GM23248 (cell line): ENCODE data around the gene CYP4A22. TPM values are rescaled to one million over a fixed set of nuclear protein-coding genes. Genes with fewer than 3 reads are reported as not detected.

Experiments
- DNase-seq: peaks from one replicate; pipeline ENCODE4 v3.0.0-alpha.2; 2015
- H2AFZ ChIP-seq: fragments of 200-600 bp; sonication (generic); 2 replicates; pipeline ENCODE4 v1.6.1; 2016; ENCODE audit warnings: antibody characterized with exemption
- H3F3A ChIP-seq: fragments of 200-600 bp; sonication (generic); 2 replicates; pipeline ENCODE4 v1.6.1; 2016; ENCODE audit warnings: mild to moderate bottlenecking, antibody characterized with exemption, mixed run types; ENCODE audit not compliant: insufficient read depth
- H3K27ac ChIP-seq: fragments of 200-600 bp; sonication (generic); 2 replicates; pipeline ENCODE4 v1.5.1; 2016; ENCODE audit warnings: mild to moderate bottlenecking
- H3K27me3 ChIP-seq: fragments of 200-600 bp; sonication (generic); replicated peaks from 2 replicates; pipeline ENCODE4 v1.6.1; 2016; ENCODE audit warnings: mild to moderate bottlenecking; ENCODE audit not compliant: insufficient read depth
- H3K36me3 ChIP-seq: fragments of 200-600 bp; sonication (generic); 2 replicates; pipeline ENCODE4 v1.6.1; 2016; ENCODE audit warnings: low read depth, mild to moderate bottlenecking
- H3K4me1 ChIP-seq: fragments of 200-600 bp; sonication (generic); 2 replicates; pipeline ENCODE4 v1.6.1; 2016; ENCODE audit warnings: mild to moderate bottlenecking; ENCODE audit not compliant: insufficient read depth
- H3K4me2 ChIP-seq: fragments of 200-600 bp; sonication (generic); one replicate; pipeline ENCODE4 v1.6.1; 2016; ENCODE audit warnings: mild to moderate bottlenecking; ENCODE audit not compliant: unreplicated experiment
- H3K4me3 ChIP-seq: fragments of 200-600 bp; sonication (generic); 2 replicates; pipeline ENCODE4 v1.5.1; 2016; ENCODE audit warnings: mild to moderate bottlenecking
- H3K79me2 ChIP-seq: fragments of 200-600 bp; sonication (generic); 2 replicates; pipeline ENCODE4 v1.6.1; 2016; ENCODE audit warnings: mild to moderate bottlenecking; ENCODE audit not compliant: insufficient read depth
- H3K9ac ChIP-seq: fragments of 200-600 bp; sonication (generic); 2 replicates; pipeline ENCODE4 v1.6.1; 2016; ENCODE audit warnings: mild to moderate bottlenecking
- H3K9me2 ChIP-seq: fragments of 200-600 bp; sonication (generic); 2 replicates; pipeline ENCODE4 v1.6.1; 2016; ENCODE audit warnings: mixed run types, mild to moderate bottlenecking, moderate library complexity; ENCODE audit not compliant: insufficient read depth
- H3K9me3 ChIP-seq: fragments of 200-600 bp; sonication (generic); one replicate; pipeline ENCODE4 v1.6.1; 2017; ENCODE audit warnings: low read depth
- H4K20me1 ChIP-seq: fragments of 200-600 bp; sonication (generic); 2 replicates; pipeline ENCODE4 v1.6.0; 2016; ENCODE audit not compliant: insufficient read depth
- EZH2 ChIP-seq: fragments of 200-600 bp; sonication (generic); IDR thresholded peaks from 2 replicates; pipeline ENCODE4 v1.6.1; 2018; ENCODE audit warnings: antibody characterized with exemption, mild to moderate bottlenecking; ENCODE audit not compliant: insufficient read depth, poor library complexity, severe bottlenecking
- EZH2phosphoT487 ChIP-seq: fragments of 200-600 bp; sonication (generic); IDR thresholded peaks from 2 replicates; pipeline ENCODE4 v1.6.1; 2018; ENCODE audit warnings: antibody characterized with exemption, moderate library complexity, mild to moderate bottlenecking, low read depth; ENCODE audit not compliant: insufficient read depth
- WGBS, 2 experiments: methylation state at CpG; one replicate each; pipeline ENCODE4 v1.1.6; 2015 to 2017; ENCODE audit warnings: low lambda C conversion rate in 2 of 2, low coverage in 1 of 2; ENCODE audit errors: missing lambda C conversion rate in 2 of 2; 5-methylcytosine and 5-hydroxymethylcytosine counted together
- in situ Hi-C: fragments of 300-500 bp; cut with MboI; formaldehyde crosslinking; loops from 2 replicates; pipeline ENCODE4 v1.15.0; 2020
- polyA plus RNA-seq: library from polyadenylated mRNA; unstranded; fragments of >200 nt; fragmentation: Nextera tagmentation; extraction: Ambion mirVana; gene quantifications from 2 replicates; pipeline ENCODE4 v1.2.1, GENCODE V29; 2016
- total RNA-seq: library from RNA; depleted of rRNA; stranded (reverse); fragments of >200 nt; shearing (Covaris generic); gene quantifications from 2 replicates; pipeline ENCODE4 v1.2.3, GENCODE V29; 2014

The CYP4A22 gene
- total and polyA plus RNA-seq, 2 experiments from 2014 or later, result not detected

GRCh38 chr1:47161298-47162040 lies 24.2 kb downstream of the CYP4A22 start:
- H3K9me3 ChIP-seq, result no peaks in the 10 kb centered on the region
- H3K79me2 ChIP-seq, result no peaks in the 10 kb centered on the region
- H3K27me3 ChIP-seq, result no peaks in the 10 kb centered on the region
- no peak for DNase-seq
- no peak overlapping the region for H3K4me2 ChIP-seq
- in situ Hi-C loops, result no loop called here
- TF ChIP-seq EZH2 (no peak), EZH2phosphoT487 (no peak)
- H3K36me3 ChIP-seq, result no peaks in the 10 kb centered on the region
- H3K9me2 ChIP-seq, result no peaks in the 10 kb centered on the region
- H3K27ac ChIP-seq, result no peak overlapping the region
- WGBS, 2 experiments, result 32% methylated on average over 5 of the region's 5 CpGs
- H2AFZ ChIP-seq, result no peak overlapping the region
- H3K4me3 ChIP-seq, result no peak overlapping the region
- H3K4me1 ChIP-seq, result no peaks in the 10 kb centered on the region
- H3K9ac ChIP-seq, result no peak overlapping the region
- no peaks in the 10 kb centered on the region for H3F3A ChIP-seq
- H4K20me1 ChIP-seq, result no peaks in the 10 kb centered on the region

GRCh38 chr1:47164552-47164951 lies 27.3 kb downstream of the CYP4A22 start:
- Histone ChIP-seq H3K27me3 (no peaks in the 10 kb centered on the region), H3K4me1 (no peaks in the 10 kb centered on the region), H3K27ac (no peak overlapping the region), H3K36me3 (no peaks in the 10 kb centered on the region), H4K20me1 (no peaks in the 10 kb centered on the region), H3K4me3 (no peak overlapping the region), H3K4me2 (no peak overlapping the region), H3K9ac (no peak overlapping the region), H3K9me2 (no peaks in the 10 kb centered on the region), H3K9me3 (no peaks in the 10 kb centered on the region), H2AFZ (no peak overlapping the region), H3K79me2 (no peaks in the 10 kb centered on the region), H3F3A (no peaks in the 10 kb centered on the region)
- in situ Hi-C loops, result no loop called here
- no peak for TF ChIP-seq EZH2
- no peak for TF ChIP-seq EZH2phosphoT487
- DNase-seq, result no peak

GRCh38 chr1:47172782-47173181 lies 35.5 kb downstream of the CYP4A22 start:
- Histone ChIP-seq H3K27me3 (0 out of 2 replicates have a peak, but pooled peaks cover 5% of the 10 kb centered on the region), H3F3A (no peaks in the 10 kb centered on the region), H3K9ac (no peak overlapping the region), H2AFZ (no peak overlapping the region), H3K4me3 (no peak overlapping the region), H3K9me2 (no peaks in the 10 kb centered on the region), H4K20me1 (no peaks in the 10 kb centered on the region), H3K36me3 (no peaks in the 10 kb centered on the region), H3K79me2 (no peaks in the 10 kb centered on the region), H3K9me3 (no peaks in the 10 kb centered on the region), H3K4me2 (no peak overlapping the region), H3K27ac (no peak overlapping the region), H3K4me1 (no peaks in the 10 kb centered on the region)
- WGBS, 2 experiments, result 56 to 67% methylated on average over 5 of the region's 5 CpGs
- in situ Hi-C loops, result no loop called here
- TF ChIP-seq EZH2 (no peak), EZH2phosphoT487 (no peak)
- DNase-seq, result no peak

- no peak overlapping the region for H2AFZ ChIP-seq
- no peaks in the 10 kb centered on the region for H4K20me1 ChIP-seq
- no peak overlapping the region for H3K4me3 ChIP-seq
- no peak overlapping the region for H3K4me2 ChIP-seq
- in situ Hi-C loops, result no loop called here
- H3K27me3 ChIP-seq, result 0 out of 2 replicates have a peak, but pooled peaks cover 5% of the 10 kb centered on the region
- H3K9me2 ChIP-seq, result no peaks in the 10 kb centered on the region
- H3K9me3 ChIP-seq, result no peaks in the 10 kb centered on the region
- 0 out of 2 replicates have a peak, but pooled peaks cover 3% of the 10 kb centered on the region for H3F3A ChIP-seq
- H3K9ac ChIP-seq, result no peak overlapping the region
- no peaks in the 10 kb centered on the region for H3K4me1 ChIP-seq
- TF ChIP-seq EZH2phosphoT487 (no peak), EZH2 (no peak)
- DNase-seq, result no peak
- H3K36me3 ChIP-seq, result no peaks in the 10 kb centered on the region
- H3K27ac ChIP-seq, result no peak overlapping the region
- no peaks in the 10 kb centered on the region for H3K79me2 ChIP-seq
These were observed 37.4 kb downstream of the CYP4A22 start for GRCh38 chr1:47174656-47175020.
